HepG2 (cell line): ENCODE measurements around the gene AK8.
"Not testable (repeated sequence)": the region's sequence is repeated elsewhere in the genome, so short reads cannot be mapped to it uniquely, and the experiment has no call there.

ENCODE experiments used
- ISL2 ChIP-seq: sonication (generic); formaldehyde crosslinking; IDR thresholded peaks from 2 replicates; pipeline ENCODE4 v1.5.0; 2020; ENCODE audit warnings: missing genetic modification reagents
- NR2C2 ChIP-seq: sonication (generic); formaldehyde crosslinking; IDR thresholded peaks from 2 replicates; pipeline ENCODE4 v1.4.0; 2020; ENCODE audit warnings: missing genetic modification reagents, mild to moderate bottlenecking, moderate library complexity, borderline replicate concordance
- SP4 ChIP-seq: sonication (generic); formaldehyde crosslinking; IDR thresholded peaks from 2 replicates; pipeline ENCODE4 v1.8.1; 2023; ENCODE audit warnings: mild to moderate bottlenecking, missing genetic modification reagents
- ZBTB20 ChIP-seq: sonication (generic); formaldehyde crosslinking; IDR thresholded peaks from 2 replicates; pipeline ENCODE4 v1.8.1; 2023; ENCODE audit warnings: missing genetic modification reagents, low read depth, mild to moderate bottlenecking, borderline replicate concordance
- ZFP36 ChIP-seq: fragments of 150-350 bp; IDR thresholded peaks from 2 replicates; pipeline ENCODE4 v1.6.1; 2018; ENCODE audit warnings: borderline replicate concordance, low read length, low read depth; ENCODE audit not compliant: partially characterized antibody
- ZNF121 ChIP-seq: sonication (generic); formaldehyde crosslinking; IDR thresholded peaks from 2 replicates; pipeline ENCODE4 v1.5.0; 2020; ENCODE audit warnings: mild to moderate bottlenecking, missing genetic modification reagents
- TF ChIP-seq, protein P1 (sequence below): IDR thresholded peaks from 2 replicates; pipeline ENCODE4 v1.6.1; 2016; ENCODE audit warnings: low read depth, missing genetic modification reagents, missing compliant biosample characterization
- TF ChIP-seq, protein P2 (sequence below): IDR thresholded peaks from 2 replicates; pipeline ENCODE4 v1.6.1; 2012; ENCODE audit warnings: inconsistent platforms

DNA sequence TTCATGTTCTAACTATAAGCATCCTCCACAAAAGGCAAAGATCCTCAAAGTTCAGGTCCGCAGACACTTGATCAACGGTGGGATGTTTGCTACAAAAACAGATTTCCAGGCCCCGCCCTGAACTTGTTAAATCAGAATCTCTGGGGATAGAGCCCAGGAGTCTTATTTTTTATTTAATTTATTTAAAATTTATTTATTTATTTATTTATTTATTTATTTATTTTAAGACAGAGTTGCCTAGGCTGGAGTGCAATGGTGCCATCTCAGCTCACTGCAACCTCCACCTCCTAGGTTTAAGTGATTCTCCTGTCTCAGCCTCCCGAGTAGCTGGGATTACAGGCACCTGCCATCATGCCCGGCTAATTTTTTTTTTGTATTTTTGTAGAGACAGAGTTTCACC lies 166.9 kb downstream of the AK8 start:
- not testable (repeated sequence) for TF ChIP-seq SP4 (CRISPR knock-in tag); ZBTB20 (CRISPR knock-in tag); NR2C2 (CRISPR knock-in tag); ZNF121; ZFP36; ISL2 (CRISPR knock-in tag)
- TF ChIP-seq, protein P1, sequence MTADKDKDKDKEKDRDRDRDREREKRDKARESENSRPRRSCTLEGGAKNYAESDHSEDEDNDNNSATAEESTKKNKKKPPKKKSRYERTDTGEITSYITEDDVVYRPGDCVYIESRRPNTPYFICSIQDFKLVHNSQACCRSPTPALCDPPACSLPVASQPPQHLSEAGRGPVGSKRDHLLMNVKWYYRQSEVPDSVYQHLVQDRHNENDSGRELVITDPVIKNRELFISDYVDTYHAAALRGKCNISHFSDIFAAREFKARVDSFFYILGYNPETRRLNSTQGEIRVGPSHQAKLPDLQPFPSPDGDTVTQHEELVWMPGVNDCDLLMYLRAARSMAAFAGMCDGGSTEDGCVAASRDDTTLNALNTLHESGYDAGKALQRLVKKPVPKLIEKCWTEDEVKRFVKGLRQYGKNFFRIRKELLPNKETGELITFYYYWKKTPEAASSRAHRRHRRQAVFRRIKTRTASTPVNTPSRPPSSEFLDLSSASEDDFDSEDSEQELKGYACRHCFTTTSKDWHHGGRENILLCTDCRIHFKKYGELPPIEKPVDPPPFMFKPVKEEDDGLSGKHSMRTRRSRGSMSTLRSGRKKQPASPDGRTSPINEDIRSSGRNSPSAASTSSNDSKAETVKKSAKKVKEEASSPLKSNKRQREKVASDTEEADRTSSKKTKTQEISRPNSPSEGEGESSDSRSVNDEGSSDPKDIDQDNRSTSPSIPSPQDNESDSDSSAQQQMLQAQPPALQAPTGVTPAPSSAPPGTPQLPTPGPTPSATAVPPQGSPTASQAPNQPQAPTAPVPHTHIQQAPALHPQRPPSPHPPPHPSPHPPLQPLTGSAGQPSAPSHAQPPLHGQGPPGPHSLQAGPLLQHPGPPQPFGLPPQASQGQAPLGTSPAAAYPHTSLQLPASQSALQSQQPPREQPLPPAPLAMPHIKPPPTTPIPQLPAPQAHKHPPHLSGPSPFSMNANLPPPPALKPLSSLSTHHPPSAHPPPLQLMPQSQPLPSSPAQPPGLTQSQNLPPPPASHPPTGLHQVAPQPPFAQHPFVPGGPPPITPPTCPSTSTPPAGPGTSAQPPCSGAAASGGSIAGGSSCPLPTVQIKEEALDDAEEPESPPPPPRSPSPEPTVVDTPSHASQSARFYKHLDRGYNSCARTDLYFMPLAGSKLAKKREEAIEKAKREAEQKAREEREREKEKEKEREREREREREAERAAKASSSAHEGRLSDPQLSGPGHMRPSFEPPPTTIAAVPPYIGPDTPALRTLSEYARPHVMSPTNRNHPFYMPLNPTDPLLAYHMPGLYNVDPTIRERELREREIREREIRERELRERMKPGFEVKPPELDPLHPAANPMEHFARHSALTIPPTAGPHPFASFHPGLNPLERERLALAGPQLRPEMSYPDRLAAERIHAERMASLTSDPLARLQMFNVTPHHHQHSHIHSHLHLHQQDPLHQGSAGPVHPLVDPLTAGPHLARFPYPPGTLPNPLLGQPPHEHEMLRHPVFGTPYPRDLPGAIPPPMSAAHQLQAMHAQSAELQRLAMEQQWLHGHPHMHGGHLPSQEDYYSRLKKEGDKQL (CRISPR knock-in tag): not testable (repeated sequence)
- TF ChIP-seq, protein P2, sequence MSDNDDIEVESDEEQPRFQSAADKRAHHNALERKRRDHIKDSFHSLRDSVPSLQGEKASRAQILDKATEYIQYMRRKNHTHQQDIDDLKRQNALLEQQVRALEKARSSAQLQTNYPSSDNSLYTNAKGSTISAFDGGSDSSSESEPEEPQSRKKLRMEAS: not testable (repeated sequence)
